Neuron (in vitro differentiated cells): ENCODE measurements around the gene TBC1D2B.

Experiments used
- H2AFZ ChIP-seq: one replicate; pipeline ENCODE4 v1.6.1; 2013; ENCODE audit warnings: low read depth, mild to moderate bottlenecking, inconsistent platforms, low read length, moderate library complexity
- H3K27me3 ChIP-seq: one replicate; pipeline ENCODE4 v1.6.1; 2013; ENCODE audit warnings: low read length; ENCODE audit not compliant: insufficient read depth
- H3K36me3 ChIP-seq: one replicate; pipeline ENCODE4 v1.6.1; 2013; ENCODE audit warnings: low read length; ENCODE audit not compliant: insufficient read depth
- H3K4me1 ChIP-seq: one replicate; pipeline ENCODE4 v1.6.1; 2013; ENCODE audit warnings: low read length; ENCODE audit not compliant: insufficient read depth
- H3K4me3 ChIP-seq: 2 replicates; pipeline ENCODE4 v1.5.1; 2013; ENCODE audit warnings: mild to moderate bottlenecking, low read length, moderate library complexity
- H3K9me3 ChIP-seq: one replicate; pipeline ENCODE4 v1.6.1; 2013; ENCODE audit warnings: low read length

Gene TBC1D2B

DNA sequence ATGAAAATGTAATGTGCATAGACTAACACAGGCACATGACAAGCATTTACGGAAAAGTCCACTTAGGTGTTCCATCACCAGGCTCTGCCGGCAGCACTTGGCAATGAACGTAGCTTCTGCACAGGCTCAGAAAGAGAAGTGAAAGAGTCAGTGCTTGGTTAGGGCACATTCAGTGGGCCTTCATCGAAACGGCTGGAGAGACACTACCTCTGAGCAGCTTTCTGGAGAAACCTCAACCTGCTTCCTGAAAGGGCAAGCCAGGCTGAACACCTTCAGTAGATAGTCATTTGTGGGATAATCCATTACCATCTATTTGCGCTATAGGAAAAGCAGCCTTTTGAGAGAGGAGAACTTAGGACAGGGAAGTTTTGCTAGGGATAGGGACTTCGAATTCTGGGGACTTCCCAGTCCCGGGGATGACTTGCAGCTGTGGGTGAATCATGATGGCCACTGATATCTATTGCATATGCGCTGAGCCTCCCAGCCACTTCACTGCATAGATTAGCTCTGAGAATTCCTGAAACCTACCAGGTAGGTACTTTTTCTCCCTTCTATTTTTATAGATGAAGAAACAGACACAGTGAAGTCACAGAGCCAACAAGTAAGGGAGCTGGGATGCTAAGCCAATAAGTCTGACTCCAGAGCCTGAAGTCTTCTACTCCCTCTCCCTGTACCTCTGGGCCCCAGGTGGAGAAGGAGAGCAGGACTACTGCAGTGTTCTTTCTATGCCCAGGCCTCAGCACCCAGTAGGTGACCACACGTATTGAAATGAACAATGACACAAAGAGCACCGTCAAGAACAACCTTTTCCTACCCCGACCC, 10.7 kb upstream of the TBC1D2B start:
- H3K27me3 ChIP-seq = no peaks in the 10 kb centered on the region
- no peaks in the 10 kb centered on the region for H3K36me3 ChIP-seq
- no peak overlapping the region for H2AFZ ChIP-seq
- H3K9me3 ChIP-seq = no peaks in the 10 kb centered on the region
- no peak overlapping the region for H3K4me3 ChIP-seq
- H3K4me1 ChIP-seq = no peaks in the 10 kb centered on the region

DNA sequence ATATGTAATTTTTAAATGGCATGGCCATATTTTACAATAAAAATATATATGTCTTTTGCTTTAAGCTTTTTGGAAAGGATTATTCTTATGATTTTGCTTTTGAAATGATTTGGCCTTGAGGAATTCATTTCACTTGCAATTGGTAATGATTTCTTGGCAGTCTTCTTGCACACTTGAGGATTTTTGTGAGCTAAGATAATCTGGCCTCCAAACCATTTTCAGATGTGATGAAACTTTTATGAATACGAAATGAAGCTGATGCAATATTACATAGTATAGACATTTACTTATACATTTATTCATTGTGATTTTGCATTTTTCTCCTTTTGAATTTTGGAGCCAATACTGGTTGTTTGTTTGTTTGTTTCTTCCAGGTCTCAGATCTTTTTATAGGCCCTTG, 8.4 kb upstream of the TBC1D2B start:
- Histone ChIP-seq H3K4me1 (no peaks in the 10 kb centered on the region), H2AFZ (no peak overlapping the region), H3K4me3 (no peak overlapping the region), H3K27me3 (peaks cover 8% of the 10 kb centered on the region), H3K9me3 (no peaks in the 10 kb centered on the region), H3K36me3 (no peaks in the 10 kb centered on the region)

DNA sequence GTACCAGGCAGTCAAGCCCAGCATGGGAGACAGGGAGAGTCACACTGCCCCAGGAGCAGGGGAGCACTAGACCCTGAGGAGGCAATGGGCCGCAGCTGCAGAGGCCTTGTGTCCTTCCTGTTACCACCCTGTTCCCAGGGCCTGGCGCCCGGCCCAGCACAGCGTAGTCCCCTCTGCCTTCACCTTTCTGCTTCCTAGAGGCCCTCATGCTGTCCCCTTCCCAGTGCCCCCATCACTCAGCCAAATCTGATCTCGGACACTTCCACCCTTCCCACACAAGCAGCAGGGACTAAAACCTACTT, 6.9 kb upstream of the TBC1D2B start:
- H2AFZ ChIP-seq = no peak overlapping the region
- H3K36me3 ChIP-seq = no peaks in the 10 kb centered on the region
- peaks cover 14% of the 10 kb centered on the region for H3K27me3 ChIP-seq
- no peaks in the 10 kb centered on the region for H3K9me3 ChIP-seq
- H3K4me3 ChIP-seq = no peak overlapping the region
- no peaks in the 10 kb centered on the region for H3K4me1 ChIP-seq

DNA sequence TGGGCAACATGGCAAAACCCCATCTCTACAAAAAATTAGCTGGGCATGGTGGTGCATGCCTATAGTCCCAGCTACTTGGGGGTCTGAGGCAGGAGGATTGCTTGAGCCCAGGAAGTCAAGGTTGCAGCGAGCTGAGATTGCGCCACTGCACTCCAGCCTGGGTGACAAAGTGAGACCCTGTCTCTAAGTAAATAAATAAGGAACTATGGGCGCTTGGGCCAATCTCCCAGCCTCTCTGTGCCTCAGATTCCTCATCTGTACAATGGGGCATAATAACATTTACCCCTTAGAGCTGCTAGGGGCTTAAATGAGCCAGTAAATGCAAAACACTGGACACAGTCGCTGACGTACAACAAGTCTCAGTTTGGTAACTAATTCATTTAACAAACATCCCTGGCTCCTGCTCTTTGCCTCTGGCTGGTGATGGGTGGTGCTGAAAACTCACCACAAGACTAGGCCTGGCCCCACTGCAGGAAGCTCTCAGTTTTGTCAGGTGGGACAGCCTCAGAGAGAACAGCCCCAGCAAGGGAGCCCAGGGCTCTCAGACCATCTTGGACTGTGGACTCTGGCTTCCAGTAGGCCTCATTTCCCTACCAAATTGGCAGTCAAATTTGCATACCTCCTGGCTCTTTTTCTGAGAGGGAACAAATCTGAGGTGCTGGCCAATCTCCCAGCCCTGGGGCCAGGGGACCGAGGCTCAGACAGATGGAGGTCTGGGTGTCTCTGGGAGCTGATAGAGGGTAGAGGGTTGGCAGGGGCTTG, 6.4 kb upstream of the TBC1D2B start:
- no peaks in the 10 kb centered on the region for H3K4me1 ChIP-seq
- peaks cover 14% of the 10 kb centered on the region for H3K27me3 ChIP-seq
- H2AFZ ChIP-seq = no peak overlapping the region

DNA sequence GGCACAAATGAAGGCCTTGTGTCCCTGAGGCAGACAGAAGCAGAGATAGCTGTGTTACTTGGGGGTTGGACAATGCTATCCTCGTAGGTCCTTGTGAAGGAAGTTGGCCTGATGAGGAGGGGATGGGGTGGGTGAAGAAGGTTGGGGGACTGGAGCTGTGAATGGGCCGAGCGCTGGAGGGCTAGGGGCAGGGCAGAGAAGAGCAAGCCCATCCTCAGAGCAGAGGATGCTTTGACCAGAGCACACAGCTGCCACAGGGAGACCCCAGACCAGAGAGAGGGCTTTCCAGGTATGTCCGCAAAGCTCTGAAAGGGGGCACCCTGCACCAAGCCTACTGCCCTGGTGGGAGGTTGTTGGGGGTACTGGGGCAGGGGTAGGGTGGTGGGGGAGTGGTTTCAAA, 5.7 kb upstream of the TBC1D2B start:
- no peaks in the 10 kb centered on the region for H3K36me3 ChIP-seq
- no peak overlapping the region for H3K4me3 ChIP-seq
- no peak overlapping the region for H2AFZ ChIP-seq
- peaks cover 14% of the 10 kb centered on the region for H3K27me3 ChIP-seq
- H3K4me1 ChIP-seq = no peaks in the 10 kb centered on the region
- H3K9me3 ChIP-seq = no peaks in the 10 kb centered on the region

More for the DNA sequence above, 6.4 kb upstream of the TBC1D2B start:
- Histone ChIP-seq H3K36me3 (no peaks in the 10 kb centered on the region), H3K4me3 (no peak overlapping the region), H3K9me3 (no peaks in the 10 kb centered on the region)

DNA sequence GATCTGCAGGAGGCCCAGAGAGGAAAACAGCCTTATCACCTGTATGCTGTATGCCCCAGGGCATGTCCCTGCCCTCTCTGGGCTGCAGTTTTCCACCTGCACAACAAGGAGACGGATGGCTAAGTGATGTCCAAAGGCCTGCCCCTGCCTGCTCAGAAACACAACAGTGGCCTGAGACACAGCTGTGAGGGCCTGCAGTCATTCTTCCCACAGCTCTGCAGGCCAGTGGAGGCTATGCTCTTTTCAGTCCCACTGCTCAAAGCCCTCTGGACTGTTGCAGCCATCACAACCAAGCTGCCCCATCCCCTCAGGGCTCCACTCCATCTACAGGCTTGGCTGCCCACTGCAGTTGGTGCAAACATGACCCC, 5.2 kb upstream of the TBC1D2B start:
- H3K9me3 ChIP-seq = no peaks in the 10 kb centered on the region
- H3K4me1 ChIP-seq = peaks cover 3% of the 10 kb centered on the region
- H3K4me3 ChIP-seq = no peak overlapping the region
- H3K27me3 ChIP-seq = peaks cover 14% of the 10 kb centered on the region
- no peak overlapping the region for H2AFZ ChIP-seq
- no peaks in the 10 kb centered on the region for H3K36me3 ChIP-seq

DNA sequence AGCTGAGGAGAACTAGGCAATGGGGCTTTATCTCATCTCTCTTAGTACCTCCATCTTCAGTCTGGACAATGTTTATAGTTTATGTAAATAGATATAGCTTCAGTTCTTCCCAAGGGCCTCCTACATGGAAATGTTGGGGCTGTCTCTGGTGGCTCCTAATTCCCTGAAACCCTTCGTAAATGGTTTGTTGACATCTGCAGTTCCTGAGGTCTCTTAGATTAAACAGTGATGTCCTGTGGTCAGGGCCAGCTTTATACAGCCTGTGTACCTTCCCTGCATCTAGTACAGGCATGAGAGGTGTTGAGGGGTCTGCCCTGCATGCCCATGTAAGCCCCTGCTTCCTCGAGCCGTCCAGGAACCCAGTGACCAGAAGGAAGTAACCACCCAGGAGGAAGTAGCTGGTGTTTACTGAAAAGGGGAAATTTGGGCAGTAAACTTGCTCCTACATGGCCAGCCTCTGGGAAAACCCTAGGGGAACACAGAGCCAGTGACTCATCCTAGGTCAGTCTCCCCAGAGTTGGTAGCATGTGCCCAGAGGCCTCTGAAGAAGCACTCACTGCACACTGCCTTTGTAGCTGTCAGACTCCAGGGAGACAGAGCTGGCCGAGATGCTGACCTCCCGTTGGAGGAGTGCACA, 4.7 kb upstream of the TBC1D2B start:
- Histone ChIP-seq H3K4me1 (peaks cover 4% of the 10 kb centered on the region), H2AFZ (no peak overlapping the region), H3K36me3 (no peaks in the 10 kb centered on the region), H3K4me3 (no peak overlapping the region), H3K27me3 (peaks cover 14% of the 10 kb centered on the region), H3K9me3 (no peaks in the 10 kb centered on the region)

DNA sequence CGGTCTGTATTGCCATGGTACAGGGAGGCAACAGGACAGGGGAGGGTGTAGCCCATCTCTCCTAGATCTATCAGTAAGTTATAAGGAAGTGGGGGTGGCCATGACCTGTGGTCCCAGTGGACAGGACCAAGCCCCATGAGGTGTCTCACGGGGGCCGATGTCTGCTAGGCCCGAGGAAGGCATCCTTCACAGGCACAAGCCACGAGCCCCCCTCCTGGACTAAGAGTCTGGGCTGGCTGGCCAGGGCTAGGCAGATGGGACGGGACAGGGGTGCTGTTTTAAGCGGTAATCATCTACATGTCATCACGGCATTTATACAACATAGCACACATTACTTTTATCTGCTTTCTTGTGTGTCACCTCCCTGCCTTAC, 2.6 kb upstream of the TBC1D2B start:
- H3K4me1 ChIP-seq = peaks cover 4% of the 10 kb centered on the region
- no peaks in the 10 kb centered on the region for H3K36me3 ChIP-seq
- H3K9me3 ChIP-seq = no peaks in the 10 kb centered on the region
- H3K4me3 ChIP-seq = no peak overlapping the region
- peaks cover 14% of the 10 kb centered on the region for H3K27me3 ChIP-seq
- H2AFZ ChIP-seq = no peak overlapping the region

DNA sequence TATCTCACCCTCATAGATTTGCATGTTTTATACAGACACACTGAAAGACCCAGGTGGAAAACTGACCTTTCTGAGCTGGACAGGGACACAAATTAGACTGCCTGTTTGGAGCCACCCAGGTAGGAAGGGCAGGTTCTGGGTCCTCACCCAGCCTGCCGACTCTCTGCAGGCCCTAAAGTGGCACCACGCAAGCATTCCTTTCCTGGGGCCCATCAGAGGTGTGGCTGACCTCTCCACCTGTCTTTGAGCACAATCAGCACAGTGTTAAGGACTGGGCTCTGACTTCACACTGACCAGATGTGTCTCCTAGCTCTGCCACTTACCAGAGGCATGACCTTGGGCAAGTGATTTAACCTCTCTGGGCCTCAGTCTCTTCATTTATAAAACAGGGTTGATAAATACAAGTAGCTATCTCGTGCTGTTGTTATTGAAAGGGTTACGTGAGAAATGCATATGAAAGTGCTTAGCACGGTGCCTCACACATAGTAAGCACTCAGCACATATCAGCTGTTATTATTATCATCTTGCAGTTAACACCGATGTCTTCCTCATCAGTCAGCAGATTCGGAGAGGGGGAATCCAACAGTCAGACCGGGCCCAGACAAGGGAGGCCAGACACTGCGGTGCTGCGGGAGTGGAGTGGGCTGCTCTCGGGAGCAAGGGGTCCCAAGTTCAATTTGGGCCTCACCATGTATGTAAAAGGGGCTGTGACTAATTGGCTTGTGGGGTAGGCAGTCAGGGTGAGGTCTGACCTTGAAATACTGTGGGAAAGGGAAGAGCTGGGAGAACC, 2.0 kb upstream of the TBC1D2B start:
- H3K4me3 ChIP-seq = no peak overlapping the region
- H3K4me1 ChIP-seq = peaks cover 4% of the 10 kb centered on the region
- H2AFZ ChIP-seq = no peak overlapping the region
- no peaks in the 10 kb centered on the region for H3K36me3 ChIP-seq
- no peaks in the 10 kb centered on the region for H3K9me3 ChIP-seq
- peaks cover 14% of the 10 kb centered on the region for H3K27me3 ChIP-seq

DNA sequence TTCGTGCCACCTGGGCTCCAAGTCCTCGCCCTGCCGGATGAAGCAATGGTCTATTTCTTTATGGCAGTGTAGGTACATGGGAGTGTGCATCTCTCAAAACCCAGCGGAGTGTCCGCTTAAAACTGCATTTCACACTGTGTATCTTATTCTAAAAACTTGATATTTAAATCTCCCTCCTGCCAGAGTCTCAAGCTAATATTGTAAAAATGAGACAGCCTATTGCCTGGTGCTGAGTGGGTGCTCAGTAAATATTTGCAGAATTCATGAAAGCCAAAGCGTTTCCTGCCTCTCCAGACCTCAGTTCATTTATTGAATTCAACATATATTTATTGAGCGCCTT, 330 bp upstream of the TBC1D2B start:
- peak overlapping the region; percentile 81 for H3K4me3 ChIP-seq
- peaks cover 13% of the 10 kb centered on the region for H3K27me3 ChIP-seq
- peak overlapping the region; percentile 93 for H2AFZ ChIP-seq
- H3K9me3 ChIP-seq = no peaks in the 10 kb centered on the region
- H3K4me1 ChIP-seq = peaks cover 4% of the 10 kb centered on the region
- H3K36me3 ChIP-seq = no peaks in the 10 kb centered on the region

DNA sequence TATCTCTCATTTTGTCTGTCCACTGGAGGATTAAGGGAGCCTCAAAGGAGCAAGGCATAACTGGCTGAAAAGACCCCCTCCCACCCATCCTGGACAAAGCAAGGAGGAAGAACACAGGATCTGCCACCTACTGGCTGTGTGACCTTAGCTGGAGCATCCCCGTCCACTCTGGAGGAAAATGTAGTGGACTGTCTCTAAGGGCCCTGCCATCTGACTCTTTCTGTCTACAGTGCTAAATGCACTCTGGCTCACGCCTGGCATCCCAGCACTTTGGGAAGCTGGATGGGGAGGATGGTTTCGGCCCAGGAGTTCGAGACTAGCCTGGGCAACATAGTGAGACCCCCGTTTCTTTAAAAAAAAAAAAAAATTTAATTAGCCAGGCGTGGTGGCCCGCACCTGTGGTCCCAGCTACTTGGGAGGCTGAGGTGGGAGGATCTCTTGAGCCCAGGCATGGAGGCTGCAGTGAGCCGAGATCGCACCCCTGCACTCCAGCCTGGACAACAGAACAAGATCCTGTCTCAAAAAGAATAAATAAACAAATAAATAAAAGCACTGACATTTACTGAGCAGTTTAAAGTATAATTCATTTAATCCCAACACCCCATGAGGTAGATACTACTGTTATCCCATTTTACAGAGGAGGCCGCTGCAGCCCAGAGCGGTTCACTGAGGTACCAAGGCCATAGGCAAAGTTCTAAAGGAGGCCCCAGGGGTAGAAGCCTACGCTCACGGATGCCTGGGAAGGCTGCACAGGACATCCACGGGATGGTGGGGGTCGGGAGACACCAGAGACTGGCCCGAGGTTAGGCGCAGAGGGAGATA, 1.1 kb downstream of the TBC1D2B start:
- H3K9me3 ChIP-seq = no peaks in the 10 kb centered on the region

DNA sequence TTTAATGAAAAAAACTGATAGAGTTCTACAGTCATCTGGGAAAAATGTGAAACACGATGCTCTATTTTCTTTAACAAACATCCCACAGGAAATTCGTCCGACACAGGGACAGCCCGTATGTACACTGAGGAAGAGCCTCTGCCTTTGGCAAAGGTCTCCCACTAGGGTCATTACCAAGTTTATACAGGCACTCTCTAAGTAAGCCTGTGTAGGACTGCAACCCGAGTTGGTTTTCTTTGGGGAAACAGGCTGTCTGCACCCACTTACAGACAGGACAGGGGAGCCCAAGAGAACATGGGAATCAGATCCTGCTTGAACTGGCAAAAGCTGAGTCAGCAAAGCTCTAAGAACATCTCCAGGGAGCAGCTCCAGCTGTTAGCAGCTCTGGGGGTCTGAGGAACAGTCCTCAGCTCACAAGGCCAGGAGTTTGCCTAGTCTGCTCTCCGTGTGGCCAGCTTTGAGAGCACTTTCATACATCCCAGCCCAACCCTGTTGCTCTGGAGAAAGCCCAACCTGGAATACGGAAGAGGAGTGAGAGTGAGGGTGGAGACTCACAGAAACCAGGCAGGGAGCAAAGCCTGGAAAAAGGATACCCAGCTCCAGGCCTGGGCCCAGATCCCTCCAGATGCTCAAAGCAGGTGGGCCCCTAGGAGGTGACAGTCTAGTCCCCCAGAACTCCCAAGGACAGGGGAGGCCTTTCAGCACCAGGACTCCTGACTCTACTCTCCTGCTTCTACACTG, 1.9 kb downstream of the TBC1D2B start:
- H3K9me3 ChIP-seq = no peaks in the 10 kb centered on the region
- H2AFZ ChIP-seq = no peak overlapping the region
- no peaks in the 10 kb centered on the region for H3K36me3 ChIP-seq
- H3K27me3 ChIP-seq = peaks cover 6% of the 10 kb centered on the region
- peaks cover 7% of the 10 kb centered on the region for H3K4me1 ChIP-seq
- no peak overlapping the region for H3K4me3 ChIP-seq

More for the DNA sequence above, 1.1 kb downstream of the TBC1D2B start:
- Histone ChIP-seq H3K27me3 (peaks cover 6% of the 10 kb centered on the region), H3K36me3 (no peaks in the 10 kb centered on the region), H3K4me3 (peak overlapping the region; percentile 81), H2AFZ (peak overlapping the region; percentile 90), H3K4me1 (peaks cover 7% of the 10 kb centered on the region)
